ENCODE data around the gene MIGA1. TPM values are rescaled to one million over a fixed set of nuclear protein-coding genes. Genes with fewer than 3 reads are reported as not detected.
"Not testable (repeated sequence)": the region's sequence is repeated elsewhere in the genome, so short reads cannot be mapped to it uniquely, and the experiment has no call there.

MIGA1 gene
- total RNA-seq, 2 experiments from 2014 or later: 11.5 to 12.8 TPM

DNA sequence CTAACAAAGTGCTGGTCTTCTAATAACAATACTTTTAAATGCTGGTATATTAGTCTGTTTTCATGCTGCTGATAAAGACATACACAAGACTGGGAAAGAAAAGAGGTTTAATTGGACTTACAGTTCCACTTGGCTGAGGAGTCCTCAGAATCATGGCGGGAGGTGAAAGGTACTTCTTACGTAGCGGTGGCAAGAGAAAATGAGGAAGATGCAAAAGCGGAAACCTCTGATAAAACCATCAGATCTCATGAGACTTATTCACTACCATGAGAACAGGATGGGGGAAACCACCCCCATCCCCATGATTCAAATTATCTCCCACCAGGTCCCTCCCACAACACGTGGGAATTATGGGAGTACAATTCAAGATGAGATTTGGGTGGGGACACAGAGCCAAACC is 139.5 kb downstream of the MIGA1 start:
- CTCF ChIA-PET; POLR2A ChIA-PET; H3K27ac Mint-ChIP-seq; H3K36me3 Mint-ChIP-seq (ENCODE audit: low read depth); H3K9me3 Mint-ChIP-seq; H3K4me3 Mint-ChIP-seq; H3K4me1 Mint-ChIP-seq; H3K27me3 Mint-ChIP-seq; DNase-seq: not testable (repeated sequence)

DNA sequence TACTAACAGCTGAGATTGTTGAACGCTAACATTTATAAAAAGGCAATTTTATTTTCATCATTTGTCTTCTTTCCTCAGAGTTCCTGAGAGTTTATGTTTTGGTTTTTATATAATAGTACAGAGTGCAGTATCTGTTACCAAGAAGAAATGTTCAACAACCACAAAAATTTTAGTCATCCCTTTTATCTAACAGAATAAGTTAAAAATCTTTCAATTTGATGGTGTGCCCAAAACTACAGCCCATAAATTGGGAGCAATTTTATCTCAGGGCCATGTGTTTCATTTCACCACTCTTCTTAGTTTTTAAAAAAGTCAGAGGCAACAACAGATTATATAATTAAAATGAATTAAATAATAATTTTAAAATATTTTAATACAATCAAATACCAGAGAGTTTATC is 146.1 kb downstream of the MIGA1 start:
- POLR2A ChIA-PET: interaction anchor here (1.0 kb wide), 1 partner anchor 79 kb away, joined by 4 read pairs; no protein-coding TSS in a partner anchor

DNA sequence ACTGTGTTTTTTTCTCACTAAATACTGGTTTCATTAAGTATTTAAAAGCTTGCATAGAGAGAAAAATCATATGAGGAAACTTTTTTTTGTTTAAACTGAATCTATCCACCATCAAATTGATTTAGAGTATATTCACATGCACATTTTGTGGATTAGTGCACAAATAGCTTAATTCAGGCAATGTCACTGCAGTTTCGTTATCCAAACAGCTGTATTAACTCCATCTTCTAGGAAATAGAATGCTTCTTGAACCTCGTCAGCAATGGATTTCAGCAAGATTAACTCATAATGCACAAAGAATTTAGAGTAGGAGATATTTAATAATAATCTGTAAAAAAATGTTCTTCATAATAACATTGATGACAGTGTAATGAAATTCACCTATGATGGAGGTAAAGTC is 146.5 kb downstream of the MIGA1 start:
- DNase-seq: no peak
- no peak overlapping the region for H3K4me3 Mint-ChIP-seq
- H3K27me3 Mint-ChIP-seq: peaks cover 10% of the 10 kb centered on the region
- ChIA-PET POLR2A (no interaction called here), CTCF (no interaction called here)
- H3K9me3 Mint-ChIP-seq: no peaks in the 10 kb centered on the region
- H3K36me3 Mint-ChIP-seq (ENCODE audit: low read depth): no peaks in the 10 kb centered on the region
- peaks cover 20% of the 10 kb centered on the region for H3K4me1 Mint-ChIP-seq
- H3K27ac Mint-ChIP-seq: no peak overlapping the region

More for the DNA sequence above, 146.1 kb downstream of the MIGA1 start:
- H3K9me3 Mint-ChIP-seq: no peaks in the 10 kb centered on the region
- CTCF ChIA-PET: no interaction called here
- no peak for DNase-seq
- no peak overlapping the region for H3K4me3 Mint-ChIP-seq
- H3K27me3 Mint-ChIP-seq: peaks cover 10% of the 10 kb centered on the region
- peaks cover 19% of the 10 kb centered on the region for H3K4me1 Mint-ChIP-seq
- H3K36me3 Mint-ChIP-seq (ENCODE audit: low read depth): no peaks in the 10 kb centered on the region
- H3K27ac Mint-ChIP-seq: no peak overlapping the region

DNA sequence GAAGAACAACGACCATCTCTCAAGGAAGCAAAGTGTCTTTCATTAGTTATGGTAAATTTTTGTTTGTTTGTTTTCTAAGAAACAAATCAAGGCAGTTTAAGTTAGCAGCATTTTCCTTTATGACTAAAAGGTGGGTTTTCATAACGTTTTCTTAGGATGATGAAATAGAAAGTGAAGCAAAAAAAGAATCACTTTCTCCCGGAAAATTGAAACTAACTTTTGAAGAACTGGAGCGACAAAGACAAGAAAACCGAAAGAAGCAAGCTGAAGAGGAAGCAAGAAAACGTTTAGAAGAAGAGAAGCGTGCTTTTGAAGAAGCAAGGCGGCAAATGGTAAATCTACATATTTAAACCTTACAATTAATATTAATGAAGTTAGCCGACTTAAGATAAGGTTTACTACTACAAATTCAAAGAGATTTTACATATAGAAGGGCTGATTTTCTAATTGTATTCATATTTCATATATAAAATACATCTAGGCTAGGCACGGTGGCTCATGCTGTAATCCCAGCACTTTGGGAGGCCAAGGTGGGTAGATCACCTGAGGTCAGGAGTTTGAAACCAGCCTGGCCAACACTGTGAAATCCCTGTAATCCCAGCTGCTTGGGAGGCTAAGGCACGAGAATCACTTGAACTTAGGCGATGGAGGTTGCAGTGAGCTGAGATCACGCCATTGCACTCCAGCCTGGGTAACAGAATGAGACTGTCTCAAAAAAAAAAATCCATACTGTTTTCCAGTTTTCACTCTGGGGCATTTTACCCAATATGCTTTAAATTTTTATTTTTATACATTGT is 147.3 kb downstream of the MIGA1 start:
- Mint-ChIP-seq H3K4me1 (peaks cover 20% of the 10 kb centered on the region), H3K36me3 (ENCODE audit: low read depth) (no peaks in the 10 kb centered on the region), H3K27me3 (peaks cover 10% of the 10 kb centered on the region), H3K4me3 (peak overlapping the region; percentile 67), H3K27ac (peak overlapping the region; percentile 16), H3K9me3 (no peaks in the 10 kb centered on the region)
- ChIA-PET CTCF (interaction anchor here (1.7 kb wide), 1 partner anchor 10 kb away, joined by 3 read pairs; no protein-coding TSS in a partner anchor), POLR2A (no interaction called here)
- DNase-seq: no peak

DNA sequence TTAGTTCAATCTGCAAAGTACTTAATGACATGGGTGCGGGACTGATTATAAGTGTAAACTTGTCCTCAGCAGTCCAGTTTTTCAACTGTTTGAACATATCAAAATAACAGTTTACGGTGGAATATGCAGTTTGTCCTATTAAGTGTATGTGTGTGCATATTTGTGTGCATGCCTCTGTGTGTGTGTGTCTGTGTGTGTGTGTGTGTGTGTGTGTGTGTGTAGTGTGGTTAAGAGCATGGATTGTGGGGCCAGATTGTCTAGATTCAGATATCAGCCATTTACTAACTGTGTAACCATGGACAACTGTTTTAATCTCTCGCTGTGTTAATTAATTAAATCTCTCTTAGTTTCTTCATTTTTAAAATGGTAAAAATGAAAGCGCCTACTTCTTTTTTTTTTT is 148.0 kb downstream of the MIGA1 start:
- ChIA-PET CTCF (interaction anchor here (1.7 kb wide), 1 partner anchor 11 kb away, joined by 3 read pairs; no protein-coding TSS in a partner anchor), POLR2A (no interaction called here)
- peaks cover 10% of the 10 kb centered on the region for H3K27me3 Mint-ChIP-seq
- H3K36me3 Mint-ChIP-seq (ENCODE audit: low read depth): no peaks in the 10 kb centered on the region
- peaks cover 20% of the 10 kb centered on the region for H3K4me1 Mint-ChIP-seq
- DNase-seq: no peak
- no peak overlapping the region for H3K27ac Mint-ChIP-seq
- H3K4me3 Mint-ChIP-seq: peak overlapping the region; percentile 46
- H3K9me3 Mint-ChIP-seq: no peaks in the 10 kb centered on the region

Other genes with a start within 250 kb of the MIGA1 start
- 10 to 100 TPM; 28.8 to 29.7 TPM for gene ZZZ3, start 97.0 kb upstream of the MIGA1 start, total RNA-seq
- gene USP33, start 19.8 kb upstream of the MIGA1 start, total RNA-seq: 10 to 100 TPM; 50.5 to 56.7 TPM
- gene NEXN, start 109.0 kb downstream of the MIGA1 start, total RNA-seq: 1 to 10 TPM in 1 of 2 experiments, under 1 TPM in 1; 0.95 to 1.1 TPM
- 100 to 1,000 TPM; 182 to 185 TPM for gene FUBP1, start 199.4 kb downstream of the MIGA1 start, total RNA-seq
- 10 to 100 TPM; 12.9 to 16.2 TPM for gene DNAJB4, start 225.3 kb downstream of the MIGA1 start, total RNA-seq